SU-DHL-6 (cell line): ENCODE data around the gene SLC4A7.

Experiments
- H2AFZ ChIP-seq: fragments of 200-600 bp; sonication (generic); 2 replicates; pipeline ENCODE4 v1.6.1; 2014; ENCODE audit warnings: low read depth, mild to moderate bottlenecking, moderate library complexity, mixed read lengths, antibody characterized with exemption, low read length; ENCODE audit not compliant: severe bottlenecking
- H3F3A ChIP-seq: fragments of 200-600 bp; shearing (Covaris generic); 2 replicates; pipeline ENCODE4 v1.6.0; 2016; ENCODE audit warnings: antibody characterized with exemption, mild to moderate bottlenecking; ENCODE audit not compliant: insufficient read depth
- H3K27ac ChIP-seq: fragments of 200-600 bp; sonication (generic); 2 replicates; pipeline ENCODE4 v1.5.1; 2016; ENCODE audit warnings: low read depth, mild to moderate bottlenecking, low read length, moderate library complexity, mixed read lengths
- H3K27me3 ChIP-seq: fragments of 200-600 bp; sonication (generic), shearing (Covaris generic); 2 replicates; pipeline ENCODE4 v1.6.0; 2014; ENCODE audit warnings: mild to moderate bottlenecking, low read length
- H3K36me3 ChIP-seq: fragments of 200-600 bp; sonication (generic); 2 replicates; pipeline ENCODE4 v1.6.1; 2014; ENCODE audit warnings: mild to moderate bottlenecking, low read length, mixed read lengths
- H3K4me2 ChIP-seq: fragments of 300-600, 200-600 bp; shearing (Covaris generic), sonication (generic); 2 replicates; pipeline ENCODE4 v1.6.0; 2014; ENCODE audit warnings: low read length, low read depth, mild to moderate bottlenecking; ENCODE audit not compliant: poor library complexity, severe bottlenecking
- H3K4me3 ChIP-seq: fragments of 200-600 bp; sonication (generic); 2 replicates; pipeline ENCODE4 v1.5.1; 2014; ENCODE audit warnings: antibody characterized with exemption, low read length, mild to moderate bottlenecking, mixed read lengths; ENCODE audit not compliant: insufficient read depth, poor library complexity, severe bottlenecking
- H3K79me2 ChIP-seq: fragments of 200-600 bp; sonication (generic); 2 replicates; pipeline ENCODE4 v1.6.1; 2014; ENCODE audit warnings: mild to moderate bottlenecking, low read length, moderate library complexity; ENCODE audit not compliant: insufficient read depth
- H3K9ac ChIP-seq: fragments of 200-600 bp; sonication (generic); 2 replicates; pipeline ENCODE4 v1.7.0; 2014; ENCODE audit warnings: mild to moderate bottlenecking, low read length
- H3K9me2 ChIP-seq: fragments of 200-600 bp; sonication (generic); replicated peaks from 2 replicates; pipeline ENCODE4 v1.6.1; 2014; ENCODE audit warnings: low read length; ENCODE audit not compliant: insufficient read depth
- H3K9me3 ChIP-seq: fragments of 200-600 bp; sonication (generic); 2 replicates; pipeline ENCODE4 v1.6.1; 2014; ENCODE audit warnings: low read length, mixed read lengths; ENCODE audit not compliant: insufficient read depth
- H4K20me1 ChIP-seq: fragments of 200-600 bp; sonication (generic); 2 replicates; pipeline ENCODE4 v1.6.1; 2014; ENCODE audit warnings: low read depth, mild to moderate bottlenecking, antibody characterized with exemption, low read length, moderate library complexity, mixed read lengths
- CTCF ChIP-seq: fragments of 200-600 bp; sonication (generic); IDR thresholded peaks from one replicate; pipeline ENCODE4 v1.5.1; 2017; ENCODE audit warnings: antibody characterized with exemption, mild to moderate bottlenecking, low read length, moderate library complexity; ENCODE audit not compliant: insufficient read depth, poor library complexity, severe bottlenecking
- EZH2phosphoT487 ChIP-seq: fragments of 200-600 bp; sonication (generic), shearing (Covaris generic); conservative IDR thresholded peaks from 2 replicates; pipeline ENCODE4 v1.6.1; 2018; ENCODE audit warnings: mild to moderate bottlenecking, antibody characterized with exemption, low read length, moderate library complexity, mixed read lengths

SLC4A7 gene

GRCh38 chr3:27326629-27327545 lies 157.3 kb downstream of the SLC4A7 start:
- Histone ChIP-seq H3K27ac (no peak overlapping the region), H3K79me2 (no peaks in the 10 kb centered on the region), H4K20me1 (no peaks in the 10 kb centered on the region), H3K27me3 (no peaks in the 10 kb centered on the region), H3K9me2 (no peaks in the 10 kb centered on the region), H3K9ac (no peak overlapping the region), H3F3A (no peaks in the 10 kb centered on the region), H3K4me2 (no peak overlapping the region), H3K4me3 (no peak overlapping the region), H2AFZ (no peak overlapping the region), H3K36me3 (no peaks in the 10 kb centered on the region), H3K9me3 (no peaks in the 10 kb centered on the region)
- TF ChIP-seq CTCF = no peak
- no peak for TF ChIP-seq EZH2phosphoT487

GRCh38 chr3:27326202-27326601 lies 158.0 kb downstream of the SLC4A7 start:
- Histone ChIP-seq H3K4me3 (no peak overlapping the region), H3K27ac (no peak overlapping the region), H3K27me3 (no peaks in the 10 kb centered on the region), H3K9me2 (no peaks in the 10 kb centered on the region), H2AFZ (no peak overlapping the region), H3K36me3 (no peaks in the 10 kb centered on the region), H3K9ac (no peak overlapping the region), H4K20me1 (no peaks in the 10 kb centered on the region), H3F3A (no peaks in the 10 kb centered on the region), H3K9me3 (no peaks in the 10 kb centered on the region), H3K79me2 (no peaks in the 10 kb centered on the region), H3K4me2 (no peak overlapping the region)
- no peak for TF ChIP-seq CTCF
- no peak for TF ChIP-seq EZH2phosphoT487

- Histone ChIP-seq H3F3A (no peaks in the 10 kb centered on the region), H3K9ac (no peak overlapping the region), H3K36me3 (no peaks in the 10 kb centered on the region), H4K20me1 (no peaks in the 10 kb centered on the region), H3K27me3 (no peaks in the 10 kb centered on the region), H3K4me2 (no peak overlapping the region), H2AFZ (no peak overlapping the region), H3K27ac (no peak overlapping the region), H3K4me3 (no peak overlapping the region), H3K9me3 (no peaks in the 10 kb centered on the region), H3K79me2 (no peaks in the 10 kb centered on the region), H3K9me2 (no peaks in the 10 kb centered on the region)
- TF ChIP-seq EZH2phosphoT487 (no peak), CTCF (no peak)
Observed at GRCh38 chr3:27325419-27325818, 158.8 kb downstream of the SLC4A7 start.
